DND-41 (cell line): ENCODE measurements around the gene PCDH10.

ENCODE experiments used
- EZH2 ChIP-seq: IDR thresholded peaks from 3 replicates; pipeline ENCODE4 v1.6.1; 2012; ENCODE audit warnings: borderline replicate concordance, low read depth, mild to moderate bottlenecking, moderate library complexity, low read length, inconsistent platforms; ENCODE audit not compliant: severe bottlenecking
- TF ChIP-seq, protein P1 (sequence below): IDR thresholded peaks from 2 replicates; pipeline ENCODE4 v1.5.1; 2012; ENCODE audit warnings: borderline replicate concordance, low read length, moderate library complexity, mild to moderate bottlenecking; ENCODE audit not compliant: poor library complexity, severe bottlenecking; ENCODE audit errors: extremely low read depth

DNA sequence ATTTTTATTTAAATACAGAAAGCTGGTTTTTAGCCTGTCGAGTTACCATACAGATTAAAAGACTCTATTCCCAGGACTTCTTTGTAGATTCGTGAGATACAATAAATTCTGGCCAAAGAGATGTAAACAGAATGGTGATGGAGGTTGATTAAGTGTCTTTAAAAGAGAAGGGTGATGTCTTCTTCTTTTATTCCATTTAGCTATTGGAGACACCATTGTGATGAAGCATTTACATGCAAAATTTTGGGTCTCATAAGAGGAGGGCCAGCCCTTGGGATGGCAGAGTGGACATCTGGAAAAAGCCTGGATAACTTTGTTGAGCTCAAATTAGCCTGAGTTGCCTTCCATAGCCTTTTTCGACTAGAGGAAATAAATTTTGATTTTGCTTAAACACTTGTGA, 21.6 kb upstream of the PCDH10 start:
- TF ChIP-seq EZH2: no peak
- TF ChIP-seq, protein P1, sequence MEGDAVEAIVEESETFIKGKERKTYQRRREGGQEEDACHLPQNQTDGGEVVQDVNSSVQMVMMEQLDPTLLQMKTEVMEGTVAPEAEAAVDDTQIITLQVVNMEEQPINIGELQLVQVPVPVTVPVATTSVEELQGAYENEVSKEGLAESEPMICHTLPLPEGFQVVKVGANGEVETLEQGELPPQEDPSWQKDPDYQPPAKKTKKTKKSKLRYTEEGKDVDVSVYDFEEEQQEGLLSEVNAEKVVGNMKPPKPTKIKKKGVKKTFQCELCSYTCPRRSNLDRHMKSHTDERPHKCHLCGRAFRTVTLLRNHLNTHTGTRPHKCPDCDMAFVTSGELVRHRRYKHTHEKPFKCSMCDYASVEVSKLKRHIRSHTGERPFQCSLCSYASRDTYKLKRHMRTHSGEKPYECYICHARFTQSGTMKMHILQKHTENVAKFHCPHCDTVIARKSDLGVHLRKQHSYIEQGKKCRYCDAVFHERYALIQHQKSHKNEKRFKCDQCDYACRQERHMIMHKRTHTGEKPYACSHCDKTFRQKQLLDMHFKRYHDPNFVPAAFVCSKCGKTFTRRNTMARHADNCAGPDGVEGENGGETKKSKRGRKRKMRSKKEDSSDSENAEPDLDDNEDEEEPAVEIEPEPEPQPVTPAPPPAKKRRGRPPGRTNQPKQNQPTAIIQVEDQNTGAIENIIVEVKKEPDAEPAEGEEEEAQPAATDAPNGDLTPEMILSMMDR: no peak
